ENCODE results near the gene PDAP1. TPM values are rescaled to one million over a fixed set of nuclear protein-coding genes. Genes with fewer than 3 reads are reported as not detected.
A peak's percentile ranks its signal among the peaks of the same experiment; 100 is the strongest.
"Not testable (repeated sequence)": the region's sequence is repeated elsewhere in the genome, so short reads cannot be mapped to it uniquely, and the experiment has no call there.

Gene PDAP1
- total and polyA plus RNA-seq, 2 donors from 2014 or later = 84.7 to 119 TPM

GRCh38 chr7:99357701-99358490 is 50.5 kb downstream of the PDAP1 start:
- FAIRE-seq = no peak
- H3K36me3 ChIP-seq (ENCODE audit: control insufficient read depth in 2 of 3, insufficient read depth in 3 of 3, low read length in 3 of 3) = peaks cover 3 to 34% (median 25%) of the 10 kb centered on the region in 3 donors
- no peak for TF ChIP-seq CTCF (IDR thresholded peaks at IDR 0.05; ENCODE audit: borderline replicate concordance, extremely low read depth, insufficient read depth)
- no peaks in the 10 kb centered on the region for H3K4me1 ChIP-seq (ENCODE audit: control insufficient read depth in 2 of 3, insufficient read depth in 2 of 3, low read depth in 1 of 3, low read length in 3 of 3)
- H3K9me3 ChIP-seq (ENCODE audit: control insufficient read depth in 2 of 3, insufficient read depth in 1 of 3, low read length in 3 of 3) = no peaks in the 10 kb centered on the region
- no peak overlapping the region for H3K4me3 ChIP-seq (ENCODE audit: low read length in 3 of 3)
- DNase-seq = peak in 1 of 5 donors; percentile 52
- no peak overlapping the region for H3K9ac ChIP-seq (ENCODE audit: low read length in 3 of 3)
- no peak overlapping the region for H3K27ac ChIP-seq (ENCODE audit: low read depth in 2 of 2, low read length in 2 of 2)
- no peaks in the 10 kb centered on the region for H3K27me3 ChIP-seq (ENCODE audit: control insufficient read depth, insufficient read depth, low read length)
- intact Hi-C loops (cut with DNase I) = no loop called here

- Histone ChIP-seq H3K4me1 (ENCODE audit: control insufficient read depth in 2 of 3, insufficient read depth in 2 of 3, low read depth in 1 of 3, low read length in 3 of 3) (no peaks in the 10 kb centered on the region), H3K4me3 (ENCODE audit: low read length in 3 of 3) (no peak overlapping the region), H3K9me3 (ENCODE audit: control insufficient read depth in 2 of 3, insufficient read depth in 1 of 3, low read length in 3 of 3) (no peaks in the 10 kb centered on the region), H3K36me3 (ENCODE audit: control insufficient read depth in 2 of 3, insufficient read depth in 3 of 3, low read length in 3 of 3) (peaks cover 7 to 42% (median 27%) of the 10 kb centered on the region in 3 donors), H3K27ac (ENCODE audit: low read depth in 2 of 2, low read length in 2 of 2) (no peak overlapping the region), H3K27me3 (ENCODE audit: control insufficient read depth, insufficient read depth, low read length) (no peaks in the 10 kb centered on the region), H3K9ac (ENCODE audit: low read length in 3 of 3) (no peak overlapping the region)
- DNase-seq (no peak), FAIRE-seq (no peak)
- intact Hi-C loops (cut with DNase I) = no loop called here
- TF ChIP-seq CTCF (IDR thresholded peaks at IDR 0.05; ENCODE audit: borderline replicate concordance, extremely low read depth, insufficient read depth) = no peak
Measured at GRCh38 chr7:99355098-99355497, 53.3 kb downstream of the PDAP1 start.

GRCh38 chr7:99352247-99352646 is 56.1 kb downstream of the PDAP1 start:
- no peaks in the 10 kb centered on the region for H3K27me3 ChIP-seq (ENCODE audit: control insufficient read depth, insufficient read depth, low read length)
- intact Hi-C loops (cut with DNase I) = no loop called here
- DNase-seq (no peak), FAIRE-seq (no peak)
- H3K27ac ChIP-seq (ENCODE audit: low read depth in 2 of 2, low read length in 2 of 2) = no peak overlapping the region
- no peaks in the 10 kb centered on the region for H3K9me3 ChIP-seq (ENCODE audit: control insufficient read depth in 2 of 3, insufficient read depth in 1 of 3, low read length in 3 of 3)
- no peaks in the 10 kb centered on the region for H3K4me1 ChIP-seq (ENCODE audit: control insufficient read depth in 2 of 3, insufficient read depth in 2 of 3, low read depth in 1 of 3, low read length in 3 of 3)
- H3K9ac ChIP-seq (ENCODE audit: low read length in 3 of 3) = no peak overlapping the region
- no peak for TF ChIP-seq CTCF (IDR thresholded peaks at IDR 0.05; ENCODE audit: borderline replicate concordance, extremely low read depth, insufficient read depth)
- H3K36me3 ChIP-seq (ENCODE audit: control insufficient read depth in 2 of 3, insufficient read depth in 3 of 3, low read length in 3 of 3) = peaks cover 4 to 36% (median 21%) of the 10 kb centered on the region in 3 donors
- no peak overlapping the region for H3K4me3 ChIP-seq (ENCODE audit: low read length in 3 of 3)

GRCh38 chr7:99350641-99351040 is 57.8 kb downstream of the PDAP1 start:
- H3K27me3 ChIP-seq (ENCODE audit: control insufficient read depth, insufficient read depth, low read length); FAIRE-seq; H3K9me3 ChIP-seq (ENCODE audit: control insufficient read depth in 2 of 3, insufficient read depth in 1 of 3, low read length in 3 of 3); H3K9ac ChIP-seq (ENCODE audit: low read length in 3 of 3); H3K27ac ChIP-seq (ENCODE audit: low read depth in 2 of 2, low read length in 2 of 2); intact Hi-C loops (cut with DNase I); DNase-seq; H3K4me3 ChIP-seq (ENCODE audit: low read length in 3 of 3); H3K4me1 ChIP-seq (ENCODE audit: control insufficient read depth in 2 of 3, insufficient read depth in 2 of 3, low read depth in 1 of 3, low read length in 3 of 3): not testable (repeated sequence)
- peaks cover 4 to 31% (median 18%) of the 10 kb centered on the region in 3 donors for H3K36me3 ChIP-seq (ENCODE audit: control insufficient read depth in 2 of 3, insufficient read depth in 3 of 3, low read length in 3 of 3)

Other genes with a start within 250 kb of the PDAP1 start
- not detected for gene KPNA7, start 200.5 kb downstream of the PDAP1 start, total RNA-seq
- gene KPNA7, start 200.5 kb downstream of the PDAP1 start, polyA plus RNA-seq (ENCODE audit: insufficient read depth, low read depth, low replicate concordance) = not detected
- gene MYH16, start 135.8 kb downstream of the PDAP1 start, total RNA-seq = not detected
- not detected for gene MYH16, start 135.8 kb downstream of the PDAP1 start, polyA plus RNA-seq (ENCODE audit: insufficient read depth, low read depth, low replicate concordance)
- 119 TPM for gene ARPC1A, start 82.7 kb downstream of the PDAP1 start, total RNA-seq
- gene ARPC1A, start 82.7 kb downstream of the PDAP1 start, polyA plus RNA-seq (ENCODE audit: insufficient read depth, low read depth, low replicate concordance) = 117 TPM
- 216 TPM for gene ARPC1B, start 33.9 kb downstream of the PDAP1 start, total RNA-seq
- 74.1 TPM for gene ARPC1B, start 33.9 kb downstream of the PDAP1 start, polyA plus RNA-seq (ENCODE audit: insufficient read depth, low read depth, low replicate concordance)
- gene BUD31, start 372 bp upstream of the PDAP1 start, total RNA-seq = 79.0 TPM
- 141 TPM for gene BUD31, start 372 bp upstream of the PDAP1 start, polyA plus RNA-seq (ENCODE audit: insufficient read depth, low read depth, low replicate concordance)
- 5.4 TPM for gene PTCD1, start 30.2 kb upstream of the PDAP1 start, total RNA-seq
- 2.9 TPM for gene PTCD1, start 30.2 kb upstream of the PDAP1 start, polyA plus RNA-seq (ENCODE audit: insufficient read depth, low read depth, low replicate concordance)
- gene CPSF4, start 30.3 kb upstream of the PDAP1 start, total RNA-seq = 28.9 TPM
- 24.2 TPM for gene CPSF4, start 30.3 kb upstream of the PDAP1 start, polyA plus RNA-seq (ENCODE audit: insufficient read depth, low read depth, low replicate concordance)
- 225 TPM for gene ATP5MF, start 57.6 kb upstream of the PDAP1 start, total RNA-seq
- 1,292 TPM for gene ATP5MF, start 57.6 kb upstream of the PDAP1 start, polyA plus RNA-seq (ENCODE audit: insufficient read depth, low read depth, low replicate concordance)
- gene ZNF789, start 64.3 kb upstream of the PDAP1 start, total RNA-seq = 14.8 TPM
- 10.6 TPM for gene ZNF789, start 64.3 kb upstream of the PDAP1 start, polyA plus RNA-seq (ENCODE audit: insufficient read depth, low read depth, low replicate concordance)
- 33.6 TPM for gene ZNF394, start 91.7 kb upstream of the PDAP1 start, total RNA-seq
- 15.7 TPM for gene ZNF394, start 91.7 kb upstream of the PDAP1 start, polyA plus RNA-seq (ENCODE audit: insufficient read depth, low read depth, low replicate concordance)
- 9.1 TPM for gene ZKSCAN5, start 96.1 kb upstream of the PDAP1 start, total RNA-seq
- gene ZKSCAN5, start 96.1 kb upstream of the PDAP1 start, polyA plus RNA-seq (ENCODE audit: insufficient read depth, low read depth, low replicate concordance) = 4.6 TPM
- 6.8 TPM for gene FAM200A, start 143.5 kb upstream of the PDAP1 start, total RNA-seq
- 6.9 TPM for gene FAM200A, start 143.5 kb upstream of the PDAP1 start, polyA plus RNA-seq (ENCODE audit: insufficient read depth, low read depth, low replicate concordance)
- 66.8 TPM for gene ZNF655, start 150.0 kb upstream of the PDAP1 start, total RNA-seq
- 30.4 TPM for gene ZNF655, start 150.0 kb upstream of the PDAP1 start, polyA plus RNA-seq (ENCODE audit: insufficient read depth, low read depth, low replicate concordance)
- gene TMEM225B, start 189.7 kb upstream of the PDAP1 start, total RNA-seq = 2.6 TPM
- gene TMEM225B, start 189.7 kb upstream of the PDAP1 start, polyA plus RNA-seq (ENCODE audit: insufficient read depth, low read depth, low replicate concordance) = 1.6 TPM
- gene ZSCAN25, start 208.3 kb upstream of the PDAP1 start, total RNA-seq = 20.4 TPM
- gene ZSCAN25, start 208.3 kb upstream of the PDAP1 start, polyA plus RNA-seq (ENCODE audit: insufficient read depth, low read depth, low replicate concordance) = 4.7 TPM

All from kidney (tissue), 14 donors.